Stimulated activated CD4-positive, alpha-beta T cell treated with anti-CD3 and anti-CD28 coated beads, Interleukin-1b, Interleukin-23, amount 100 ng/mL, for 48 hours (primary cell): Measurements from ENCODE around the gene CBR3.
"Not testable (repeated sequence)": the region's sequence is repeated elsewhere in the genome, so short reads cannot be mapped to it uniquely, and the experiment has no call there.

Experiments
- DNase-seq: peaks from one replicate; pipeline ENCODE4 v3.0.0-alpha.2; 2020

Gene CBR3

DNA sequence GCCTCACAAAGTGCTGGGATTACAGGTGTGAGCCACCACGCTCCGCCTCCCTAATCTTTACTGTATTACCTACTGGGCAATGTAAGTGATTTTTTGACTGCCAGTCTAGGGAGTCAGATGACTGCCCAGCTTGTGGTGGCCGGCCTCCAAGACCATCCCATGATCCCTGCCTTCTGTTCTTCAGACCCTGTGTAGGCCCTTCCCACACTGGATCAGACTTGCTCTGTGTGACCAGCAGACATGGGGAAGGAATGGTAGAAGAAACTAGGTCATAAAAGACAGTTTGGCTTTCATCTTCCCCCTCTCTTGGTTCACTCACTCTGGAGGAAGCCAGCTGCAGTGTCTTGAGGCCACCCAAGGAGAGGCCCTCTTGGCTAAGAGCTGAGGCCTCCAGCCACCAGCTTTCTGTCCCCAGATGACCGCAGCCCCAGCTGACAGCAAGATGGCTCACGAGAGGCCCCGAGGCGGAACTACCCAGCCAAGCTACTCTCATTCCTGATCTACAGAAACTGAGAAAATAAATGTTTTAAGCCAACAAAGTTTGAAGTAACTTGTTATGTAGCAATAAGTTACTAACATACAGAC lies 14.5 kb upstream of the CBR3 start:
- DNase-seq, result no peak

DNA sequence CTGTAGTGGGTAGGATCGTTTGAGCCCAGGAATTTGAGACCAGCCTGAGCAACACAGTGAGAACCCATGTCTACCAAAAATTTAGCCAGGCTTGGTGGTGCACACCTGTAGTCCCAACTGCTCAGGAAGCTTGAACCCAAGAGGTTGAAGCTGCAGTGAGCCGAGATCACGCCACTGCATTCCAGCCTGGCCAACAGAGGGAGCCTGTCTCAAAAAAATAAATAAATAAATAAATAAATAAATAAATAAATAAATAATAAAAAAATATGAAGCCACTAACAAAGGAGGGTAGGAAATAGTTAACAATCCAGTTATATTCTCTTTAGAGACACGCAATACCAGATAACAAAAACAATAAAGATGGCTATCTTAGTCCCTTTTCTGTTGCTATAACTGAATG lies 11.9 kb upstream of the CBR3 start:
- DNase-seq, result no peak

DNA sequence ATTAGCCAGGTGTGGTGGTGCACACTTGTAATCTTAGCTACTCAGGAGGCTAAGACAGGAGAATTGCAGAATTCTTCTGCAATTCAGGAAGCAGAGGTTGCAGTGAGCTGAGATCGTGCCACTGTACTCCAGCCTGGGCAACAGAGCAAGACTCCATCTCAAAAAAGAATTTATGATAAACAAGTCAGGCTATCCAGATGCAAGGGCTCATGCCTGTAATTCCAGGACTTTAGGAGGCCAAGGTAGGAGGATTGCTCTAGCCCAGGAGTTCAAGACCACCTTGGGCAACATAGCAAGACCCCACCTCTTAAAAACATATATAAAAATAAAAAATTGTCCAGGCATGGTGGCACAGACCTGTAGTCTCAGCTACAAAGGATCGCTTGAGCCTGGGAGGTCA lies 10.5 kb upstream of the CBR3 start:
- no peak for DNase-seq

DNA sequence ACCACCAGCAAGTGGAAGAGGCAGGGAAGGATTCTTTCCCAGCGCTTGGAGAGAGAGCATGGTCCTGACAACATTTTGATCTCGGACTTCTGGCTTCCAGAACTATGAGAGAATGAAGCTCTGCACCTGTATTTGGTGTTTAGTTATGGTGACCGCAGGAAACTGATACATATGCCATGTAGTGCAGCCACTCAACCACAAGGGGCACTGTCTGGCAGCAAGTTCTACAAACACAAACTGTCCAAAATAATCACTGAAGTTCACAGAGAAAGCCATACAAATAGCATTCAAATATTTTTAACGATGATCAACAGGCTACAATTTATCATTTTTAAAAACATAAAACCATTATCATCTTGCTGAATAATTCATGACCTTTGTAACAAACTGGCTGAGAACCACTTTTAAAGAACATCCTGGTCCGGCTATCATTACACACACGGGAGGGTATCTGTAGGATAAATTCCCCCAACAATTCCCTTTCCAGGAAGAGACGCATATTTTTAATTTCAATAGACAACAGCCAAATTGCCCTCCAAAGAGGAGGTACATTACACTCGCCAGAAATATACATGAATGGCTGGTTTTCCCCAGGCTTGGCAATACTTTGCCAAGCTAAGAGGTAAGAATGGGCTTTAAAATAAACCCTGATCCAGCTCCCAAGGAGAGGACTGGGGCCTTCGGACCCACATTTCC lies 9.2 kb upstream of the CBR3 start:
- DNase-seq, result peak; percentile 50

DNA sequence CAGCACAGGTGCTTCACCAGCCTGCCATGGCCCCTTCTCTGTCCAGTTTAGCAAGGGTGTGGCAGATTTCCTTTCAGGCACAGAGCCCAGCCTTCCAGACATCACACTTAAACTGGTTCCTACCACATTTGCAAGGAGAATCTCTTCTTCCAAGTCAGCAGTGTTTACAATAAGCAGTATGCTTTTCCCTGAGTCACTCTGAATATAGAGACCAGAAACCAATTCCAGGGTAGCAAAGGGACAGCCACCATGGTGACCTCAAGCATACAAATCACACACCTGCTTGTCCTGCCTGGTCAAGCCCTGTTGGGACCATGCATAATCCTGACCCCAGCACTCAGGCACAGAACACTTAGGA lies 8.7 kb upstream of the CBR3 start:
- DNase-seq, result no peak

DNA sequence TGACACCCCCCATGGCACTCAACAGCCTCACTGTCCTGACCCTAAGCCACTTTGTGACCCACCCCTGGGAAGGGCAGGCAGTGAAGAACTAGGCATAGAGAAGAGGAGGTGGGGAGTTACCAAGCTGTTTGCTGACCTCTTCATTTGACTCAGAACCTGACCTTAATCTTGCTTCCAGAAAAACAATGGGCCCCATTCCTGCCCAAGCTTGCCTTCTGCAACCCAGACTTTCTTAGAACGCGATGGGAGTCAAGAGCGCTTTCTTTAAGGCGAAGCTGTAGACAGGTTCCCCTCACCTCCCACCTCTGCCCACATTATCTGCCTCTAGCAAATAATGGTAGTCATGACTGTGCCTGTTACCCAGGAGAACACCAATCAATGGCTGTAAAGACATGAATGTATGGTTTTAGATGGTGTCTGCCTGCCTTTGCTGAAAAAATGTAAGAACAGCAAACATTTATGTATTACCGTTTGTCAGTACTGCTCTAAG lies 8.2 kb upstream of the CBR3 start:
- DNase-seq, result no peak

DNA sequence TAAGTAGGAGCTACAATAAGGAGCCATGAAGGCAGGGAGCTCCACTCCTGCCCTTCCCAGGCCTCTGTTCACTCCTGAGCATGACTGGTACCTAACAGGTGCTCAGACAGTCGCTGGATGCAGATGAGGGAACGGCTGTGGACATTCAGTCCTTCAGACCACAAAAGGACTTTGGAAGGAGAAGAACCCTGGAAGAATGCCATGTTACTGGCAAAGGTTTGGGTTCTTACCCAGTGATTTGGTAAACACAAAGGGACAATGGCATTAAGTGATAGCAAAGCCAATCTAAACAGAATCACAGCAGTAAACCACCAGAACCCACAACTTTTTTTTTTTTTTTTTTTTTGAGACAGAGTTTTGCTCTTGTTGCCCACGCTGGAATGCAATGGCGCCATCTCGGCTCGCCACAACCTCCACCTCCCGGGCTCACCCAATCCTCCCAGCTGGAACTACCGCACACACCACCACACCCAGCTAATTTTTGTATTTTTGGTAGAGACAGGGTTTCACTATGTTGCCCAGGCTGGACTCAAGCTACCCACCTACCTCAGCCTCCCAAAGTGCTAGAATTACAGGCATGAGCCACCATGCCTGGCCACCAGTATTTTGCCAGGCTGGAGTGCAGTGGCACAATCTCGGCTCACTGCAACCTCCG lies 7.5 kb upstream of the CBR3 start:
- DNase-seq, result no peak

DNA sequence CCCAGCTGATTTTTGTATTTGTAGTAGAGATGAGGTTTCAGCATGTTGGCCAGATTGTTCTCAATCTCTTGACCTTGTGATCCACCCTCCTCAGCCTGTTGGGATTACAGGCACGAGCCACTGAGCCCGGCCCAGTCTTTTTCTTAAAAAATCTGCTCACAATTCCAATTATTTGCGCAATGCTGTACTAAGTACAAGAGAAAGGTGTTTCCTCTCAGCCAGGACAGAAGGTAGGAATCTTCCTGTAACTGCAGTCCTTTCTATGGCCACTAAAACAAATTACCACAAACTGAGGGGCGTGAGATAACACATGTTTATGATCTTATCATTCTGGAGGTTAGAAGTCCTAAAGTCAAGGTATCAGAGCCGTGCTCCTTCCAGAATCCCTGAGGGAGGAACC lies 6.9 kb upstream of the CBR3 start:
- DNase-seq, result no peak

DNA sequence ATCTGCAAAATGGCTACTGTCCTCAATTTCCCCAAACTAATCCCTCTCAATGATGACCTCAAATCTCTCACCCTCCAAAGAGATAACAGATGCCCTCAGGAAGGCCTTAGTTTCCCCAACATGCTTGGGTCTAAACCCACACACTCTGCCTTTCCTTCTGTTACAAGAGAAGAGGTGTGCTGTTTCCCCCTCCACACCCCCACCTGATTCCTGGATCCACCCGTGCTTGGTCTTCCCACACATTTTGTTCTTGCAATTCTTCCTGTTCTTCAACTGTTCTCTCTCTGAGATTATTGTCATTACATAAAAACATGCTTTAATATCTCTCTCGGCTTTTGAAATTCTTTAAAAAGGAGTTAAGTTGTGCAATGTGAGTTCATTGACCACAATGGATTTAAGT lies 5.7 kb upstream of the CBR3 start:
- DNase-seq, result no peak

DNA sequence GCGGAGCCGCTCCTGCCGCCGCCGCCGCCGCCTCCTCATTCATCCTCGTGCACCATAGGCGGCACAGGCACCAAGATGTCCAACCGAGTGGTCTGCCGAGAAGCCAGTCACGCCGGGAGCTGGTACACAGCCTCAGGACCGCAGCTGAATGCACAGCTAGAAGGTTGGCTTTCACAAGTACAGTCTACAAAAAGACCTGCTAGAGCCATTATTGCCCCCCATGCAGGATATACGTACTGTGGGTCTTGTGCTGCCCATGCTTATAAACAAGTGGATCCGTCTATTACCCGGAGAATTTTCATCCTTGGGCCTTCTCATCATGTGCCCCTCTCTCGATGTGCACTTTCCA lies 4.5 kb upstream of the CBR3 start:
- DNase-seq, result not testable (repeated sequence)

DNA sequence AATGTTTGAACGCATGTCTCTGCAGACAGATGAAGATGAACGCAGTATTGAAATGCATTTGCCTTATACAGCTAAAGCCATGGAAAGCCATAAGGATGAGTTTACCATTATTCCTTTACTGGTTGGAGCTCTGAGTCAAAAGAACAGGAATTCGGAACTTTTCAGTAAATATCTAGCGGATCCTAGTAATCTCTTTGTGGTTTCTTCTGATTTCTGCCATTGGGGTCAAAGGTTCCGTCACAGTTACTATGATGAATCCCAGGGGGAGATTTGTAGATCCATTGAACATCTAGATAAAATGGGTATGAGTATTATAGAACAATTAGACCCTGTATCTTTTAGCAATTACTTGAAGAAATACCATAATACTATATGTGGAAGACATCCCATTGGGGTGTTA lies 4.0 kb upstream of the CBR3 start:
- not testable (repeated sequence) for DNase-seq

DNA sequence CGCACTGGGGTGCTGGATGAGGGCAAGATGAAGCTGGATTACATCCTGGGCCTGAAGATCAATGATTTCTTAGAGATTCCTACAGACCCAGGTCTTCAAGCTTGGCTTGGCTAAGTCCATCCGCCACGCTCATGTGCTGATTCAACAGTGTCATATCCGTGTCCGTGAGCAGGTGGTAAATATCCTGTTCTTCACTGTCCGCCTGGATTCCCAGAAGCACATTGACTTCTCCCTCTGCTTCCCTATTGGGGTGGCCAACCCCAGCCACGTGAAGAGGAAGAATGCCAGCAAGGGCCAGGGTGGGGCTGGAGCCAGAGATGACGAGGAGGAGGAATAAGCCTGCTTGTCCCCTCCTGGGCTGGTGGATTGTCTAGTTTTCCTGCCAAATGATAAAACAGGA lies 2.2 kb upstream of the CBR3 start:
- DNase-seq, result no peak

DNA sequence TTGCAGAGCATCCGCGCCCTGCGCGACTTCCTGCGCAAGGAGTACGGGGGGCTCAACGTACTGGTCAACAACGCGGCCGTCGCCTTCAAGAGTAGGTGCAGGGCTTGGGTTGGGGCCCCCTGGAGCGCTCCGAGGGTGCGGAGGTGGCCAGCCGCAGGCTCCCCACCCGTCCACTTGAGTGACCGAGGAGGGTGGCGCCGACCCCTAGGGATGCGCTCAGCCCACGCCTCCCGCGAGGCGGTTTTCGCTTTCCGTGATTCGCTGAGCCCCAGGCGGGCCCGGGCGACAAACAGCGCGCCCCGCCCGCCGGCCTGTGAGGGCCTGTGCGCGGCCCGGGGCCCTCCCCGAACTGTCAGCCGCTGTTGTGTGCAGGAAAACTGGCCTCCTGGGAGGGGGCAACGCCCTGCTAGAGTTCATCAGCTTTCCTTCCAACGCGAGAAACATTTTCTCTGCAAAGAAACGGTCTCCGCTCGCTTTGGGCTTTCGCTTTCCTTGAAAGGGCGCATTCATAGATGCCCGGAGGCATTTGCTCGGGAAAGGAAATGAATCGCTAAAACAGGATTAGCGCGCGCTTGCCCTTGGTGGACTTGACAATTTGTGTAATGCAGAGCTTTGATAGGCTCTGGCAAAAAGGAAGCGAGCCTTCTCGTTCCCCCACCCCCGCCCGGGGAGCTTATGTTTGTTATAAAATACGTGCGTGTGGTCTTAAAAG lies 668 bp downstream of the CBR3 start:
- DNase-seq, result peak; percentile 51

DNA sequence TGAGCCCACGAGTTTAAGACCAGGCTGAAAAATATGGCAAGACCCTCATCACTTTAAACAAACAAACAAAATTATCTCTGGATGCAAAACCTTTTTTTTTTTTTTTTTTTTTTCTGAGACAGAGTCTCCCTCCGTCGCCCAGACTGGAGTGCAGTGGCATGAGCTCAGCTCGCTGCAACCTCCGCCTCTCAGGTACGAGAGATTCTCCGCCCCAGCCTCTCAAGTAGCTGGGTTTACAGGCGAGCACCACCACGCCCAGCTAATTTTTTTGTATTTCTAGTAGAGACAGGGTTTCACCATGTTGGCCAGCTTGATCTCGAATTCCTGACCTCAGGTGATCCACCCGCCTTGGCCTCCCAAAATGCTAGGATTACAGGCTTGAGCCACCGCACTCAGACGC lies 4.9 kb downstream of the CBR3 start:
- not testable (repeated sequence) for DNase-seq

DNA sequence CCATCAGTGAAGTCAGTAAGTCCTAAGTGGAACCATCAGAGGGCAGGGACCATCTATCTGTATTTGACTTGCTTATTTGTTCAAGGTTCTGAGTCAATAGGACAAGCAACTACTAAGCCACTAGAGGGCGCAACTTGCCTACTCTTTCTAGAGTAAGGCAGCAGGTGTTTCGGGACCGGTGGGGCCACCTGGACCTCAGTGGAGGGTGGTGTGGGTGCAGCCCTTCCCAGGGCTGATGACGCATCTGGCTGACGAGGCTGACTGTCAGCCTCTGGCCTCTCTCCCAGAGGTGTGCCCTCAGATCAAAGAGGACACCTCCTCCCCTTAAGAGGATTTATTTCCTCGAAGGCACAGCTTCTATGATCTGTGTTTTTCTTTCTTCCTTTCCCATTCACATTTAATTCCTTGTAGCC lies 6.6 kb downstream of the CBR3 start:
- peak; percentile 88 for DNase-seq

DNA sequence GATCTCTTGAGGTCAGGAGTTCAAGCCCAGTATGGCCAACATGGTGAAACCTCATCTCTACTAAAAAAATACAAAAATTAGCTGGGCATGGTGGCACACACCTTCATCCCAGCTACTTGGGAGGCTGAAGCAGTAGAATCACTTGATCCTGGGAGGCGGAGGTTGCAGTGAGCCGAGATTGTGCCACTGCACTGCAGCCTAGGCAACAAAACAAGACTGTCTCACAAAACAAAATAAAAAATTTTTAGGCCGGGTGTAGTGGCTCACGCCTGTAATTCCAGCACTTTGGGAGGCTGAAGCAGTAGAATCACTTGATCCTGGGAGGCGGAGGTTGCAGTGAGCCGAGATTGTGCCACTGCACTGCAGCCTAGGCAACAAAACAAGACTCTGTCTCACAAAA lies 9.4 kb downstream of the CBR3 start:
- not testable (repeated sequence) for DNase-seq

DNA sequence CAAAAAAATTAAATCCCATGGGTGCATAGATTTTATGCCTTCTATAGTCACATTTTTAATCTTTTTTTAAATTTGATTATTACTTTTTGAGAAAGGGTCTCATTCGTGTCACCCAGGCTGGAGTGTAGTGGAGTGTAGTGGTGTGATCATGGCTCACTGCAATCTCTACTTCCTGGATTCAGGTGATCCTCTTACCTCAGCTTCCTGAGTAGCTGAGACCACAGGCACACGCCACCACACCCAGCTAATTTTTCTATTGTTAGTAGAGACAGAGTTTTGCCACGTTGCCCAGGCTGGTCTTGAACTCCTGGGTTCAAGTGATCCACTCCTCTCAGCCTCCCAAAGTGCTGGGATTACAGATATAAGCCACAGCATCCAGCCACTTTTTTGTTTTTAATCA lies 10.4 kb downstream of the CBR3 start:
- no peak for DNase-seq

DNA sequence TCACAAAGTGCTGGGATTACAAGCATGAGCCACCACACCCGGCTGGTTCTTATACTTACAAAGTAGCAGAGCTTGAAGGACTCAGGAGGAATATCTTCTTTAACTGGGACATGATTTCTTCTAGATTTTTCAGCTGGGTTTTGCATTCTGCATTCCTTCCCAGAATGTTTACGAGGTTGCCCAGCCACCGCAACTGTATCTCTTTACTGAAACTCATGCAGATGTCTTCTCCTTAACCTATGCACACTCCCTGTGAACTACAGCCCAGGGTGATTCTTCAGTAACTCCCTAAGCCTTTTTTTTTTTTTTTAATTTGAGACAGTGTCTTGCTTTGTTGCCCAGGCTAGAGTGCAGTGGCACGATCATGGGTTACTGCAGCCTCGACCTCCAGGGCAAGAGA lies 13.0 kb downstream of the CBR3 start:
- DNase-seq, result no peak

DNA sequence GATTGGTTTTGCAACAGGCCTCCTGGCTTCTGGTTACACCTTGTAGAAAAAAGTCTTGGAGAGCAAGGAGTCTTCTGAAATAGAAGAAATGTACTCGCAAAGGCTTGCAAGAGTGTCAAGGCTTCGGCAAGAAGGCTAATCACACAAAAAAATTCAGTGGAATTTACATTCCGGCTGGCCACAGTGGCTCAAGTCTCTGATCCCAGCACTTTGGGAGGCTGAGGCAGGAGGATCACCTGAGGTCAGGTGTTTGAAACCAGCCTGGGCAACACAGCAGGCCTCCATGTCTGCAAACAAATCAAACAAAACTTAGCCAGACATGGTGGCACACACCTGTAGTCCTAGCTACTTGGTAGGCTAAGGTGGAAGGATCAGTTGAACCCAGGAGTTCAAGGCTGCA lies 14.0 kb downstream of the CBR3 start:
- no peak for DNase-seq

DNA sequence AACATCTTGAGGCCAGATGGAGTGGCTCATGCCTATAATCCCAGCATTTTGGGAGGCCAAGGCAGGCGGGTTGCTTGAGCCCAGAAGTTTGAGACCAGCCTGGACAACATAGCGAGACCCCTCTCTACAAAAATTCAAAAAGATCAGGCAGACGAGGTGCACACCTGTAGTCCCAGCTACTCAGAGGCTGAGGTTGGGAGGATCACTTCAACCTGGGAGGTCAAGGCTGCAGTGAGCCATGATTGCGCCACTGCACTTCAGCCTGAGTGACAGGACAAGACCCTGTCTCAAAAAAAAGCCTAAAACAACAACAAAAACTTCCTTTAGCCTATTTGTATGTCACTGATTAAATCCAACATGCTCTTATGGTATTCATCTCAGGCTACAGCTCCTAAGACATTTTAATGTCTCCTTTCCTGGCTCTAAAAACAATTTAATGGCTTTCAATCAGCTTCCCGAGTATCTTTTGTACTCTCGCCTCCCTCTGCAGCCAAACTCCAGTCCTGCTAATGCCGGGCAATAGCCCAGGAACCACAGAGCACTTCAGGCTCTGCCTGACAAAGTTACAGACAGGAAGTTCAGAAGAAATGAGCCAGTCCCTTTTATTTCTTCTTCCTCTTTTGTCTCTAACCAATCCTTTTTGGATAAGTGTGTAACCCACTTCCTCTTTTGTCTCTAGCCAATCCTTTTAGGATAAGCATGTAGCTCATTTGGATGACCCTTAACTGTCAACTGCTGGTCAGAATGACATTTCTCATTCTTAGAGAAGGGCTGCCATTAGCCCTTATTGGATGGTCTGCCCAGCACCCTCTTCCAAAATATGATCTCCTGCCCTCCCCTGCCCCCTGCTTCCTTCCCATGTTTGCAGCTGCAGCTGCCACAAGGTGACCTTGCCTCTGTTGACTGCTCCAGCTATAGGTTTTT lies 15.2 kb downstream of the CBR3 start:
- no peak for DNase-seq

DNA sequence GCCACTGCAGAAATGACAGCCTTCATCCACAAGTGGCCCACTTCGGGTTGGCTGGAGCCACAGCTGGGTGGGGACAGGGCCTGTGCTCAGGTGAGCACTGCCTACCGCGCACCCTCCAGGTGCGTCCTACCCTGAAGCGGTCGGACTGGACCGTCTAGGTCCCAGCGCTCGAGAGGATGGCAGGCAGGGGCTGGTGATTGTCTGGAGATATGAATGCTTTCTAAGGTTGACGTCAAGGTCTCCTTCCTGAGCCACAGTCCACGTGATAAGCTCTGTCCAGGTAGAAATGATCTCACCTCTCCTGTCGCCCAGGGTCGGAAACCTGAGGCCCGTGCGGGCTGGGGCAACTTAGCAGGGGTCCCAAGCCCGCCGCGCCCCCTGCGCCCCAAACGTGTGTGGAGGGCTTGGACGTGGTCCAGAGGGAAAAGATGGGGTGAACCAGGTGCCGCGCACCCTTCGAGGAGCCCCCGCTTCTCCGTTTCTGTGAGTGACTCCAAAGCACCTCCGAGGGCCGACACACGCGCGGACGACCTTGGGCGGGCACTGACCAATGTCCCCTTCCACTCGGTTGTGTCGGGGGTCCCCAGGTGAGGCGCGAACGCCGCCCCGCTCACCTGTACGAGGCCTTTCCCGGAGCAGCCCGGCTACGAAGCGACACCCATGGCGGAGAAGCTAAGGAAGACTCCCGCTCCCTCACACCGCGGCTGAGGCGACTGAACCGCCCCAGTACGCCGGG lies 20.9 kb downstream of the CBR3 start:
- DNase-seq, result no peak

DNA sequence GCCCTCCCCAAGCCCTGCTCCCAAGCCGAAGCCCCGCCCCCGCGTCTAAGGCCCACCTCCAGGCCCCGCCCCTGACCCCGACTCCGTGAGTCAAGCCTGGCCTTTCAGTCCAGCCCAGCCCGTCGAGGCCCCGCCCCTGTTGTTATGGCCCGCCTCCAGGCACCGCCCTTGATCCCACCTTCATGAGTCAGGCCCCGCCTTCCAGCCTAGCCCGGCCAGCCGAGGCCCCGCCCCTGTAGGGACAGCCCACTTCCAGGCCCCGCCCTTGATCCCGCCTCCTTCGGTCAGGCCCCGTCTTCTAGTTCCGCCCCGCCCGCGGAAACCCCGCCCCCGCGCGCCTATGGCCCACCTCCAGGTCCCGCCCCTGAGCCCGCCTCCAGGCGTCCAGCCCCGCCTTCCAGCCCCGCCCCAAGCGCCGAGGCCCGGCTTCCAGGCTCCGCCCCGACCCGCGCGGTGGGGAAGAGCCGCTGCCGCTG lies 21.5 kb downstream of the CBR3 start:
- peak; percentile 100 for DNase-seq
